GM18502 (cell line): Measurements from ENCODE around the gene TP53BP2.
A peak's percentile ranks its signal among the peaks of the same experiment; 100 is the strongest.
"Not testable (repeated sequence)": the region's sequence is repeated elsewhere in the genome, so short reads cannot be mapped to it uniquely, and the experiment has no call there.

ENCODE experiments used
- ATAC-seq: cut with Tn5 transposase; IDR thresholded peaks from one replicate; pipeline ENCODE4 v1.9.1; 2021; ENCODE audit warnings: mild to moderate bottlenecking; ENCODE audit not compliant: unreplicated experiment, poor library complexity

TP53BP2 gene

GRCh38 chr1:223750730-223751570 is 94.8 kb downstream of the TP53BP2 start:
- ATAC-seq: no peak

GRCh38 chr1:223748773-223749733 is 96.7 kb downstream of the TP53BP2 start:
- peak; percentile 79 for ATAC-seq

GRCh38 chr1:223748405-223748772 is 97.4 kb downstream of the TP53BP2 start:
- no peak for ATAC-seq

GRCh38 chr1:223747838-223748335 is 97.9 kb downstream of the TP53BP2 start:
- ATAC-seq: no peak

- ATAC-seq: no peak
Observed at GRCh38 chr1:223745731-223746130, 100.0 kb downstream of the TP53BP2 start.

GRCh38 chr1:223742856-223743517 is 102.8 kb downstream of the TP53BP2 start:
- no peak for ATAC-seq

- ATAC-seq: no peak
Observed at GRCh38 chr1:223741861-223742260, 103.9 kb downstream of the TP53BP2 start.

GRCh38 chr1:223740038-223740736 is 105.6 kb downstream of the TP53BP2 start:
- not testable (repeated sequence) for ATAC-seq

GRCh38 chr1:223739366-223740037 is 106.2 kb downstream of the TP53BP2 start:
- no peak for ATAC-seq

GRCh38 chr1:223738465-223739365 is 107.0 kb downstream of the TP53BP2 start:
- no peak for ATAC-seq

GRCh38 chr1:223737342-223737741 is 108.4 kb downstream of the TP53BP2 start:
- no peak for ATAC-seq

- not testable (repeated sequence) for ATAC-seq
Observed at GRCh38 chr1:223736638-223737037, 109.1 kb downstream of the TP53BP2 start.

GRCh38 chr1:223733898-223734852 is 111.6 kb downstream of the TP53BP2 start:
- no peak for ATAC-seq

GRCh38 chr1:223732993-223733798 is 112.6 kb downstream of the TP53BP2 start:
- ATAC-seq: no peak

GRCh38 chr1:223731133-223731770 is 114.5 kb downstream of the TP53BP2 start:
- no peak for ATAC-seq
